Activated naive CD4-positive, alpha-beta T cell treated with anti-CD3 and anti-CD28 coated beads, Interleukin-2, amount 50 U/mL, for 72 hours (primary cell): ENCODE measurements around the gene BTBD19. TPM values are rescaled to one million over a fixed set of nuclear protein-coding genes. Genes with fewer than 3 reads are reported as not detected.
A peak's percentile ranks its signal among the peaks of the same experiment; 100 is the strongest.
"Not testable (repeated sequence)": the region's sequence is repeated elsewhere in the genome, so short reads cannot be mapped to it uniquely, and the experiment has no call there.

ENCODE experiments used
- ATAC-seq, 2 donors: fragments of 150-1000 bp; cut with Tn5 transposase; 2 replicates each; pipeline ENCODE4 v1.10.0; 2021; ENCODE audit warnings: mild to moderate bottlenecking in 2 of 2, moderate library complexity in 2 of 2
- DNase-seq, 2 donors: peaks; one replicate each; pipeline ENCODE4 v3.0.0; 2021 to 2022; ENCODE audit warnings: low spot score in 2 of 2
- H3K27ac Mint-ChIP-seq, 2 donors: one replicate each; pipeline ENCODE4 v1.8.0; 2022; ENCODE audit warnings: mild to moderate bottlenecking in 2 of 2, mixed read lengths in 2 of 2
- H3K36me3 Mint-ChIP-seq, 2 donors: one replicate each; pipeline ENCODE4 v1.8.0; 2022; ENCODE audit warnings: mixed read lengths in 2 of 2
- H3K9me3 Mint-ChIP-seq, 2 donors: one replicate each; pipeline ENCODE4 v1.8.0; 2022; ENCODE audit warnings: mixed read lengths in 2 of 2
- total RNA-seq, 2 donors: library from RNA; stranded (reverse); gene quantifications; one replicate each; pipeline ENCODE4 v1.2.3, GENCODE V29; 2022

BTBD19 gene
- total RNA-seq, 2 donors from 2014 or later = 9.7 to 16.7 TPM

GRCh38 chr1:44785501-44786137 is 22.7 kb upstream of the BTBD19 start:
- no peak for ATAC-seq
- peak overlapping the region in 1 of 2 donors; percentile 77 for H3K27ac Mint-ChIP-seq
- no peak for DNase-seq
- peaks cover 0 to 12% of the 10 kb centered on the region in 2 donors for H3K36me3 Mint-ChIP-seq
- H3K9me3 Mint-ChIP-seq = no peaks in the 10 kb centered on the region

DNA sequence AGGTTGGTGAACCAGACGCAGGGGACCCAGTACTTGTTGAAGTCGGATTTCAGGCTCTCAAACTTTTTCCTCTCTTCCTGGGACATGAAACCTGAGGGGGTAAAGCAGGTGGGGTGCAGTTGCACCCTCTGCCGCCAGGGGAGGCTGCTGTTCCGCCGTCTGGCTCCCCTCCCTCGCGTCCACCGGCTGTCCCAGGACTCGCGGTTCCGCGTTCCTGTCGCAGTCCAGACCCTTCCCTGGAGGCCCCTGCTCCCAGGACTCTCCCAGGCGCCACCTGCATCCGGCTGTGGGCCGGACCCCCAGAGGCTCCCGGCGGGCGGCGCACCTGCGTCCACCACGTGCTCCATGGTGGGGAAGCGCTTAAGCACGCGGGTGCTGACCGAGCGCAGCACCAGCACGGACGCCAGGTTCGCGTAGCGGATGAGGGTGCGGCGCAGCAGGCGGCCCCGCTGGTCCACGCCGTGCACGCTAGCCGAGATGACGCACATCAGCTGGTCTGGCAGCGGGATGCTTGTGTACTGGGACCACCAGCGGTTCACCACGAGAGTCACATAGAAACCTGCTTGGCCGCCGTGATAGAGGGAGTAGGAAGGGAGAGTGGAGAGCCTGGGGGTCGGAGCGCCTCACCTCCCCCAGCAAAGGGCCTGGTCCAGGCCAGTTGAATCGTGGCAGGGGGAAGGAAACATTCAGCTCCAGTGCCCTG is 22.0 kb upstream of the BTBD19 start:
- peak; percentile 59 to 75 for ATAC-seq
- no peaks in the 10 kb centered on the region for H3K9me3 Mint-ChIP-seq
- H3K27ac Mint-ChIP-seq = peak overlapping the region in 1 of 2 donors; percentile 77
- H3K36me3 Mint-ChIP-seq = peaks cover 0 to 6% of the 10 kb centered on the region in 2 donors
- DNase-seq = peak; percentile 78 to 83

DNA sequence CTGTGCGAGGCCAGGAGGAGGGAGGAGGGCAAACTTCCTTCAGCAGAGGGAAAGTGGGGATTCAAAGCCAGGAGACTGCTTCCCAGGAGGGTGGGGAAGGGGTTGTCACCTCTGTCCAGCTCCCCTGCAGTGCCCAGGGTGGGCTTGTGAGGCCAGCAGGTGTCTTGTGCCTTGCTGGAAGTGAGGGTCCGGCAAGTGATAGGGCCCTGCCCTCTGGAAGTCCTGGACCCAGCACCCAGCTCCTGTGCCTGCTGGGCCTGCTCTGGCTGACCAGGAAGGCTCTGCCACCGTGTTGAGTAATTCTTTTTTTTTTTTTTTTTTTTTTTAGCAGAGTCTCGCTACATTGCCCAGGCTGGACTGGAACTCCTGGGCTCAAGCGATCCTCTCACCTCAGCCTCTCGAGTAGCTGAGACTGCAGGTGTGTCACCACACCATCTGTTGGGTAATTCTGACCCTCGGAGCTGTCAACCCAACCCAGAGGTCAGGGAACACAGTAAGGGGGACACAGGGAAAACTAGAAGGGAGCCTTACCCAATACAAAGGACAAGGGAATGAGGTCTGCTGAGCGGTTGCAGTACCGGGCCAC is 21.4 kb upstream of the BTBD19 start:
- H3K27ac Mint-ChIP-seq = no peak overlapping the region
- DNase-seq (no peak), ATAC-seq (no peak)
- H3K36me3 Mint-ChIP-seq = no peaks in the 10 kb centered on the region
- H3K9me3 Mint-ChIP-seq = no peaks in the 10 kb centered on the region

- ATAC-seq (no peak), DNase-seq (no peak)
- Mint-ChIP-seq H3K27ac (no peak overlapping the region), H3K9me3 (no peaks in the 10 kb centered on the region), H3K36me3 (no peaks in the 10 kb centered on the region)
Measured at GRCh38 chr1:44787506-44787905, 20.8 kb upstream of the BTBD19 start.

DNA sequence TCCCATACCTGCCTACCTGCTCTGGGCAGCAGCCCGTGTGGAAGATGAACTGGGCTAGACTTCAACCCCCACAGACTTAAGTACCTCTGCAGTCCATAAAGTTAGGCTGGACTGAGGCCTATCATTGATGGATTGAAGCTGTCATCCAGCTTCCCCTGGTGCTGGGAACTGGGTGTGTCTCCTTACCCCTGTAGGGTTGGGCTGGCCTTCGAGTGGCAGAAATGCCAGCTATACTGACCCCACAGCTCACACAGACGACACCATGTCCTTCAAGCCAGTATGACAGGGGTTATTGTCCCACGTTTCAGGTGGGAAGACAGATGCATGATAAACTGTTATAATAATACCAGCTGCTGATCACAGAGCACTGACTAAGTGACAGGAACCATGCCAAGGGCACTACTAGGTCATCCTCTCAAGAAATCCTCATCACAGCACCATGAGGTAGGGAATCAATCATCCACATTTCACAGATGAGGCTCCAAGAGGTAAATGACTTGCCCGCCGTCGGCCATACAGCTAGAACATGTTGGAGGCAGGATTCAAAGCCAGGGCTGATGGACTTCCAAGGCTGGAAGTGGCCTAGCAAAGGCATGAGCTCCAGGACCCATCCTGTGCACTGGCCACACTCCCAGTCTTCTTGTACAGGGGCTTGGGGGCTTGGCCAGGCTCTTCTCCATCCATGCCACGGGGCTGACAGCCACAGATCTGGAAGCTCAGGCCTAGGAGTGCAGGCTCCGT is 20.0 kb upstream of the BTBD19 start, which contains the start of gene BEST4:
Gene BEST4 (minus strand): TSS at position 51 of the 741 bp plus-strand sequence. CDS start 465 bp downstream, outside the sequence.
- no peak for ATAC-seq
- no peak for DNase-seq
- no peaks in the 10 kb centered on the region for H3K9me3 Mint-ChIP-seq
- no peak within 1 kb of the TSS for H3K27ac Mint-ChIP-seq
- H3K36me3 Mint-ChIP-seq = no peaks in the 10 kb centered on the region

DNA sequence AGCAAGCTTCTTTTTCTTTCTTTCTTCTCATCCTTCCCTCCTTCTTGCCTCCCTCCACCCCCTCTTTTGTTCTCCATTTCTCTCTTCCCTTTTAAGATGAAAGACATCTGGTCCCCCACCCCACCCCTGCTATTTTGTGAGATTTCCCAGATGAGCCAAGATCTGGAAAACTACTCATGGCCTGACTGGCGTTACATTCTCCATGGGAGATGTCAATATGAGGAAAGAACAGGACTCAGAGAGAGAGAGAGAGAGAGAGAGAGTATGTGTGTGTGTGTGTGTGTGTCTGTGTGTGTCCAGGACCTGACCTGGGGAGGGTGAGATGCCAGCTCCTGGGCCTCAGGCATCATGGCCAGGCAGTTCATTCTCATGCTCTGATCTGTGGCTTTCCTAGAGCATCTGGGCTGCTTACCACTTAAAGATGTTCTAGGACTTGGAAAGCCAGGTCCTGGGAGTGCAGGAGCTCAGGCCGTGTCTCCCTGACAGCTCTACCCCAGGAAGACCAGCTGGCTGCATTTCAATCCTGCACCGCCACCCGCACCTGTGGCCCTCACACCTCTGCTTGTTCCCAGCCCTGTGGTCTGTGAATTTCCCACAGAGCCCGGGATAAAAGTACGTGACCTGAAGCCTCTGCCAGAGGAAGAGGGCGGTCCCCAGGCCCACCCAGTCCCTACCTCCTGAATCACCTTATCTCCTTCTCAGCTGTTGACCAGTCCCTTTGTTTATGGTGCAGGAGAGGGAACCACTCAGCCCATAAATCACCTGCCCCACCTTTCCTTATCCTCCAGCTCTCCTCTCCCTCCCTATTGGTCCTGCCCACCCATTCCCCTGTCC is 17.1 kb upstream of the BTBD19 start:
- peak overlapping the region in 1 of 2 donors; percentile 35 for H3K27ac Mint-ChIP-seq
- no peaks in the 10 kb centered on the region for H3K36me3 Mint-ChIP-seq
- H3K9me3 Mint-ChIP-seq = no peaks in the 10 kb centered on the region
- ATAC-seq (no peak), DNase-seq (no peak)

DNA sequence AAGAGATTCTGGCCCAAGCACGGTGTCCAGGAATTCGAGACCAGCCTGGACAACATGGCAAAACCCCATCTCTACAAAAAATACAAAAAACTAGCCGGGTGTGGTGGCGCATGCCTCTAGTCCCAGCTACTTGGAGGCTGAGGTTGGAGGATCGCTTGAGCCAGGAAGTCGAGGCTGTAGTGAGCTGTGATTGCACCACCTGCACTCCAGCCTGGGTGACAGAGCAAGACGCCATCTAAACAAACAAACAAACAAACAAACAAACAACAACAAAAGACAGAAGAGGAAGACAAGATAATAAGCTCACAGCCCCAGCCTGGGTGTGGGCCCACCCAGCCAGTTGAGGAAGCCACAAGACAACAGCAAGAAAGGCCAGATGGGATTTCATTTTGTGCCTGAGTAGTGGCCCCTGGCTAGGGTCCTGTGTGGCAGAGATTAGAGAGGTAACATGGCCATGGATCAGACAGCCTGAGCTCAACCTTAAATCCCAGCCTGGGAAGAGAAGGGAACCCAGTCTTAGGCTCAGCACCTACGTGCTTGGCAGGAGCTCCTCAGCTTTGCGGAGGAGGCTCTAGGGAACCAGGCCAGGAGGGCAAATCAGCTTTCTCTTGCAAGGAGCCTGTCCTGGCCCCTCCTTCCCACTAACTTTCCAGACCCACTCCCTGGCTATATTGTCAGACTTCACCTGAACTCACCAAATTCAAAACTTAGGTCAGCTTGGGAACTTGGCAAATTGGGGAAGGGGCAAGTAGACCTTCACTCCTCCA is 15.4 kb upstream of the BTBD19 start:
- Mint-ChIP-seq H3K27ac (no peak overlapping the region), H3K9me3 (no peaks in the 10 kb centered on the region), H3K36me3 (no peaks in the 10 kb centered on the region)
- DNase-seq (no peak), ATAC-seq (no peak)

- not testable (repeated sequence) for ATAC-seq, DNase-seq, H3K27ac Mint-ChIP-seq, H3K9me3 Mint-ChIP-seq
- H3K36me3 Mint-ChIP-seq = peaks cover 19 to 23% of the 10 kb centered on the region in 2 donors
Measured at GRCh38 chr1:44797886-44798285, 10.4 kb upstream of the BTBD19 start.

- peak overlapping the region in 1 of 2 donors; percentile 97 for H3K27ac Mint-ChIP-seq
- ATAC-seq (no peak), DNase-seq (no peak)
- H3K9me3 Mint-ChIP-seq = no peaks in the 10 kb centered on the region
- peaks cover 27 to 31% of the 10 kb centered on the region in 2 donors for H3K36me3 Mint-ChIP-seq
Measured at GRCh38 chr1:44798481-44799365, 9.6 kb upstream of the BTBD19 start.

DNA sequence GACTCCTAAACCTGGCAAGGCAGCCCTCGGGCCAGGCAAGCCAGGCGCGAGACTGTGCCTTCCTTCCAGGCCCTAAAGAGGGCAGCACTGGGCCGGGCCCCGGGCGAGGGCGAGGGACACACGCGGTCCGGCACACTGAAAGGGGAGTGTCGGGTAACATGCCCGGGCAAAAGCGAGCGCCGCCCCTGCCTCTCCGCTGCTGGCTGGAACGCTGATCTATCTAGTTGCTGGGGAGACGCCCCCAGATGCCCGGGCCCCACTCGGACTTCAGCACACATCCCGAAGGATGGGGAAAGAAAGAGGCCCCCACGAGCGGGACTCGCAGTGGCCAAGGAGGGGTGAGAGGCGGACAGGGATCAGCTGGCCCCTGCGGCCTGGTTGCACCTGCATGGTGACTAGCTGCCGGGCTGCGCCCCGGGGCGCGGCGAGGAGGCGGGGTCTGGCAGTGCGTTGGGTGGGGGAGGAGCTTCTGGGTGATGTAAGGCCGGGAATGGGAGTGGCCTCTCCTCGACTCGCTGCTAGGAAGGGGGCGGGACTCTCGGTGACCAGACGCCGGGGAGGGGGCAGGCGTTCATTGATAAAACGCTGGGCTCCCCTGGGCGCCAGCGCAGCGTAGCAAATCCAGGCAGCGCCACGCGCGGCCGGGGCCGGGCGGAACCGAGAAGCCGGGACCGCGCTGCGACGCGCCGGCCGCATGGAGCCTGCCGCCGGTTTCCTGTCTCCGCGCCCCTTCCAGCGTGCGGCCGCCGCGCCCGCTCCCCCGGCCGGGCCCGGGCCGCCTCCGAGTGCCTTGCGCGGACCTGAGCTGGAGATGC is 8.3 kb upstream of the BTBD19 start, which contains the start of gene PLK3:
Gene PLK3 (plus strand): TSS at position 608 of the 815 bp plus-strand sequence. CDS start 87 bp downstream, at position 695.
- DNase-seq = peak; percentile 97 to 98
- H3K9me3 Mint-ChIP-seq = no peaks in the 10 kb centered on the region
- peak; percentile 79 to 81 for ATAC-seq
- H3K36me3 Mint-ChIP-seq = peaks cover 34 to 43% of the 10 kb centered on the region in 2 donors
- H3K27ac Mint-ChIP-seq = peak within 1 kb of the TSS; percentile 97 to 99

- Mint-ChIP-seq H3K36me3 (peaks cover 35 to 51% of the 10 kb centered on the region in 2 donors), H3K27ac (peak overlapping the region; percentile 97 to 99), H3K9me3 (no peaks in the 10 kb centered on the region)
- DNase-seq = no peak
- ATAC-seq = peak; percentile 2 to 4
Measured at GRCh38 chr1:44801491-44802305, 6.6 kb upstream of the BTBD19 start.

GRCh38 chr1:44802306-44803061 is 5.8 kb upstream of the BTBD19 start:
- no peak for DNase-seq

GRCh38 chr1:44803062-44803311 is 5.3 kb upstream of the BTBD19 start:
- H3K36me3 Mint-ChIP-seq = peaks cover 39 to 51% of the 10 kb centered on the region in 2 donors
- H3K9me3 Mint-ChIP-seq = no peaks in the 10 kb centered on the region
- ATAC-seq = no peak
- peak overlapping the region; percentile 66 to 97 for H3K27ac Mint-ChIP-seq
- no peak for DNase-seq

More at GRCh38 chr1:44802306-44803061, 5.8 kb upstream of the BTBD19 start:
- Mint-ChIP-seq H3K36me3 (peaks cover 39 to 51% of the 10 kb centered on the region in 2 donors), H3K27ac (peak overlapping the region; percentile 87 to 97), H3K9me3 (no peaks in the 10 kb centered on the region)
- ATAC-seq = no peak
